Stimulated activated CD4-positive, alpha-beta T cell treated with anti-CD3 and anti-CD28 coated beads, Interleukin-2, amount 100 ng/mL, for 4 hours (primary cell): Measurements from ENCODE around the gene CHCHD6.
"Not testable (repeated sequence)": the region's sequence is repeated elsewhere in the genome, so short reads cannot be mapped to it uniquely, and the experiment has no call there.

ENCODE experiments used
- DNase-seq: peaks from one replicate; pipeline ENCODE4 v3.0.0-alpha.2; 2020; ENCODE audit warnings: low read depth

Gene CHCHD6

DNA sequence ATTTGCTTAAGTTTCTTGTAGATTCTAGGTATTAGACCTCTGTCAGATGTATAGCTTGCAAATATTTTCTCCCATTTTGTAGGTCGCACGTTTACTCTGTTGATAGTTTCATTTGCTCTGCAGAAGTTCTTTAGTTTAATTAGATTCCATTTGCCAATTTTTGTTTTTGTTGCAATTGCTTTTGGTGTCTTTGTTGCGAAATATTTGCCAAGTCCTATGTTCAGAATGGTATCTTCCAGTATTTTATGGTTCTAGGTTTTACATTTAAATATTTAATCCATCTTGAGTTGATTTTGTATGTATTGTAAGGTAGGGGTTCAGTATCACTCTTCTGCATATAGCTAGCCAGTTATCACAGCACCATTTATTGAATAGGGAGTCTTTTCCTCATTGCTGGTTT, 64.9 kb downstream of the CHCHD6 start:
- DNase-seq = no peak

DNA sequence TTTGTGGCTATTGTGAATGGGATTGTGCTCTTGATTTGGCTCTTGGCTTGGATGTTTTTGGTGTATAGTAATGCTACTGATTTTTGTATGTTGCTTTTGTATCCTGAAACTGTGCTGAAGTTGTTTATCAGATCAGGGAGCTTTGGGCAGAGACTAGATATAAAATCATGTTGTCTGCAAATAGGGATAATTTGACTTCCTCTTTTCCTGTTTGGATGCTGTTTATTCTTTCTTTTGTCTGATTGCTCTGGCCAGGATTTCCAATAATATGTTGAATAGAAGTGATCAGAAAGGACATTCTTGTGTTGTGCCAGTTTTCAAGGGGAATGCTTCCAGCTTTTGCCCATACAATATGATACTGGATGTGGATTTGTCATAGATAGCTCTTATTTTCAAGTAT, 66.1 kb downstream of the CHCHD6 start:
- no peak for DNase-seq

DNA sequence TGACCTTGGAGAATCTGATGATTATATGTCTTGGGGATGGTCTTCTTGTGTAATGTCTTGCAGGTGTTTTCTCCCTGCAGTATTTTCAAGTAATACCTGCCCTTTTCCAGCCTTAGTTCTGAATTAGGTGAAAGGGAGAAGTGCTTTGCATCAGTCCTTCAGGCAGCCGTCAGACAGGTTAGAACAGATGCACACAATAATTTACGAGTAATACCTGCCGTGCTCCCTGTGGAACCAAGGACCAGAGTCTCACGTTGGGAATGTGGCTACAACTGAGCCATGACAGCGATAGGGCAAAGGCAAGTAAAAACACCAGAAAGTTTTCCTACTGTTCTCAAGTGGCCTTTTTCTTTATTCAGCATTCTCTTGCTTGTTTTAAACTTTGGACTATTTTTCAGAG, 69.1 kb downstream of the CHCHD6 start:
- no peak for DNase-seq

DNA sequence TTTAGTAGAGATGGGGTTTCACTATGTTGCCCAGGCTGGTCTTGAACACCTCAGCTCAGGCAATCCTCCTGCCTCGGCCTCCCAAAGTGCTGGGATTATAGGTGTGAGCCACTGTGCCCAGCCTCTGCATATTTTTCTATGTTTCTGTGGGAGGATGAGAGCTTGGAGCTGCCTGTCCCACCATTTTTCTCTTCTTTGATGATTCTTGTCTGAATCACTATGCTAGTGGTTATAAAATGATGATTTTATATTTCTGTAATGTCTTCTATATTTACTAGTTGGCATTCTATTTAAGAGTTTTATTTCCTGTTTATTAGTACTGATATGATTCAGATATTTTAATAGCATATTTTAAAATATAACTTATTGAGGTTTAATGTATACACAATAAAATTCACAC, 69.7 kb downstream of the CHCHD6 start:
- no peak for DNase-seq

DNA sequence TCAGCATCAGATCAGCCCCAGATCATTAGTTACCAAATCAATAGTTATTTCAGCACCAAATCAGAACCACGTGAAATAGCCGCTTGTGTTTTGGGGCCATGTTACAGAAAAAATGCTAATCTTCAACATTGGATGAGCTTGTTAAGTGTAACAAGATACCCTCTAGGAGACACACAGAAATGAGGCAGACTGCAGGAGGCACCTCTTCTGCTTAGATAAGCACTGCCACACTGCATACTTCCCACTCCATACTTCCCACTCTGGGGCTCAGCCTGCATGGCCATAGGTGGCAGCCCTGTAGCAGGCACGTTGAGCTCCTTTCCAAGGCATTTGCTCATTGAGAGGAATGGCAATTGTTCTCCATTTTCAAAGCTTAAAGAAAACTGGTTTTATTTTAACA, 73.3 kb downstream of the CHCHD6 start:
- no peak for DNase-seq

DNA sequence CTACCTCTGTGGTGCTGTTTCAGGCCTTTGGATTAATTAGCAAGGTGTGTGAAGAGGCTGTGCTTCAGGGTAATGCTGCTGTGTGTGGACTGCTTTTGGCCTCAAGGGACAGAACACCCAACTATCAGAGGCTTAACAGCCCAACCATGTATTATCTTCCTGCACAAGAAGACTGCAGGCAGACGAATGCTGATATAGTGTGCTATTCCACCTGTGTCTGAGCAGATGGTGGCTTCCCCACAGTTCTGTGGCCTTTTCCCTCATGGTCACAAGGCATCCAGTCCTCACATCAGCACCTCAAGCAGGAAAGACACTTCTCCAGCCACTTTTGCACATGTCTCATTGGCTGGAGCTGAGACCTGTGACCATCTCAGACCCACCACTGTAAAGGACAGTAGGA, 76.6 kb downstream of the CHCHD6 start:
- no peak for DNase-seq

DNA sequence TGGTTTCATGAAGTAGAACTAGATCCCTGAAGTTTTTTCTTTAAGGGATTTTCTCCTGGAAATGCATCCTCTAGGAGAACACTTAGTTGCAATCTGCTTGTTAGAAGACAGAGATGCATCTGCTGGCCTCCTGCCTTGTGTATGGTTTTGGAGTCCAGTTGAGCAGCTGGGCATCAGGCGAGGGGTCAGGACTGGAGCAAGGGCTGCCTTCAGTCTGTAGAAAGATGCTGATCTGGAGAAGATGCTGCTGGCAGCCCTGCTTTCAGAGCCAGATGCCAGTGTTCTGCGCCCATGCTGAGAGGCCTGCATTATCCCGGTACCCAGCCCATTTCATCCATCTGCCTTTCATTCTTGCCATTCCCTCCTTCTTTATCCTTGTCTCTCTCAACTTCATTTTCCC, 77.4 kb downstream of the CHCHD6 start:
- DNase-seq = no peak

DNA sequence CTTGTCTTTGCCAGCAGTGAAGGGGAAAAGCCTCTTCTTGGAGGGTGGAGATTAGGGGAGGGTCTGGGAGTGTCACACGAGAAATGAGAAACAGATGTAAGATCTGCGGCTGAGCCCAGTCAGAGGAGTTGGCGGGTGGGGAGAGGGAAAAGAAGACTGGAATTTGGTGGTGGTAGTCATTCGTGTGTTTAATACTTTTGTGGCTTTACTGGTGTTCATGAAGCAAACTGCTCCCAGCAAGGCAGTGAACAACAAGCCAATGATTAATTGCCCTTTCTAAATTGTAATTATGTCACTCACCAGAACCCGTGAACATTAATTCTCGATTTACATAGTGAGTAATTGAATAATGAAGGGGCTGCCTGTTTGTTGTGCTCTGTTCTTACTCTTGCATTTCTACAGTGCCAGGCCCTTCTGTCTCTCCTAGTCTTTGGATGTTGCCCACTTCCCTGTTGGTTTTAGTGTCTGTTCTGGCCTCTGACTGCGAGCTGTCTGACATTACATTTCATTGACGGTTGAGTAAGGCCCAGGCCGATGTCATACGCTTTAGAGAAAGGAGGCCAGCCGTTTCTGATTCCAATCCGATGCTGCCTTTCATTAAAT, 78.0 kb downstream of the CHCHD6 start:
- DNase-seq = no peak

DNA sequence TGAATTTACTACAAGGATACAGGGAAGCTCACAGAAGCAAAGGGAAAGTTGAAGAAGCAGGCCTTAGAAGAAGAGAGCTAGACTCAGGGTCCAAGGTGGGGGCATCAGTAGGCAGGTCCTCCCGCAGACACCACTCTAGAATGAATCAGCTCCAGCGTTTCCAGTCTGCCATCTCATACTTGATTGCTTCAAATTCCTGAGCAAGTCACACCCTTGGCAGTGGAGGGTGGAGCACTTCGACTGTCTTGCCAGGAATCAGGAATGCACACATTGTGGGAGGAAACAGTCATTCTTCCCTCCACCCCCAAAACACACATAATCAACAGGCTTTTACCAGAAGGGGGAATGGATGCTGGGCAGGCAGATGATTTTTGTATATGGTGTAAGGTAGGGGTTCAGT, 78.5 kb downstream of the CHCHD6 start:
- DNase-seq = no peak

DNA sequence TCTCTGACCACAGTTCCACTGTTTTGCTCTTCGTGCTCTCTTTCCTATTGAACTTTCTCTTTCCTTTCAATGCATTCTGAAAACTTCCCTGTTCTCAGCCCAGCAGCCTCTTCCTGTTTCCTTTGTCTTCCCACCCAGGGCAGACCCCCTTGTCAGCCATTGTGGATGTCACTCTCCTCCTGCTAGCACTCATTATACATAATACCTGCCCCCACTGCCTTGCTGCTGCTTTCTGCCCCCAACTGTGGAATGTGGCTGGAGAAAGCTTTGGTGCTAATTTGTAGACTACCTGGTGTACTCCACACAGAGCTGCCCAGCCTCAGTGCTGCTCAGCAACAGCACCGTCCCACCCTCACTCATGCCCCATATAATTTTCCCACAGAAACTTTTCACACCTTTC, 80.2 kb downstream of the CHCHD6 start:
- no peak for DNase-seq

DNA sequence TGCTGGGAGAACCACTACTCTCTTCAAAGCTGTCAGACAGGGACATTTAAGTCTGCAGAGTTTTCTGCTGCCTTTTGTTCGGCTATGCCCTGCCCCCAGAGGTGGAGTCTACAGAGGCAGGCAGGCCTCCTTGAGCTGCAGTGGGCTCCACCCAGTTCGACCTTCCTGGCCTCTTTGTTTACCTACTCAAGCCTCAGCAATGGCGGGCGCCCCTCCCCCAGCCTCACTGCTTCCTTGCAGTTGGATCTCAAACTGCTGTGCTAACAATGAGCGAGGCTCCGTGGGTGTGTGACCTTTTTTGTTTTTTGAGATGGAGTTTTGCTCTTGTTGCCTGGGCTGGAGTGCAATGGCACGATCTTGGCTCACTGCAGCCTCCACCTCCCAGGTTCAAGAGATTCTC, 87.3 kb downstream of the CHCHD6 start:
- DNase-seq = not testable (repeated sequence)

DNA sequence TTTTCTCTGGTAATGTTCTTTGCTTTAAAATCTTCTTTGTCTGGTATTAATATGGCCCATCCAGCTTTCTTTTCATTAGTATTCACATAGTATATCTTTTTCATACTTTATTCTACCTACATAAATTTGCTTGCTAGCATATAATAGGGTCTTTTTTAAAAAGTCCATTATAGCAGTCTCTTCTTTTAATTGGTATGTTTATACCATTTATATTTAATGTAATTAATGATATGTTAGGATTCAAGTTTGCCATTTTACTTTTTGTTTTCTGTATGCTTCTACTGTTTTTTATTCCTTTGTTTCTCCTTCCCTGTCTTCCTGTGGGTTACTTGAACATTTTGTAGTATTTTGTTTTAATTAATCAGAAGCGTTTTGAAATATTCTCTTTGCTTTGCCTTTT, 89.0 kb downstream of the CHCHD6 start:
- no peak for DNase-seq

DNA sequence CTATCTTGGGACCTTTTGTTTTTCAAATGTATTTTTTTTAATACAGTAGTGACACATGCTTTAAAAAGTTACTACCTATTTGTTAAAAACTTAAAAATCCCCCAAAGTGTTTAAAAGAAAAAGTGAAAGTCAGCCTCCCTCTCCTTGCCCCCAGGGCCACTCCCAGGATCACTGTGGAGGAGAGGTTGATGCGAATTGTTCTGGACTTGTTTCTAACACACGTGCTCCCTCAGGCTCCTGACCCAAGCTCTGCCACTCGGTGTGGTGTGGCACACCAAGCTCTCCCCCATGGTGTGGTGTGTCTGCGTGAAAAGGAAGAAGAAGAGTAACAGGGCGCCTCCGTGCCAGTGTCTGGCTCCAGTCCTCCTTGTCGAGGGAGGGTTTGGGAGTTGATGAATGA, 93.5 kb downstream of the CHCHD6 start:
- DNase-seq = no peak

DNA sequence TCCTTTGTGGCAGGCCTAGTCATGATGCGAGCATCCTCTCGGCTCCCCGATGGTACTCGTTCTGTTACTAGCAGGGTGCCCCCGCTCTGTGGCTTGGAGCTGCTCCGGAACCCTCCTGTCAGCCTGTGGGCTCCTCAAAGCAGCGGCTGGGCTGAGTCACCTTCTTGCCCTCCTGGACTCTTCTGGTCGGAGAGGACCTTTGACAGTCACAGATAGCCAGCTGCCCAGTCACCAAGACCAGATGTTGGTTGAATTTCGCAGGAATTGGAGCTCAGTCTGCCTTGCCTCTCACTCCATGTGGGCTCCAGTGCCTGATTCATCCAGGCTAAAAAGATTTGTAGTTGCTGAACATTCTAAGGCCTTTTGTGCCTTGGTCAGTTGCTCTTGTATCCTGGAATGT, 94.5 kb downstream of the CHCHD6 start:
- no peak for DNase-seq

DNA sequence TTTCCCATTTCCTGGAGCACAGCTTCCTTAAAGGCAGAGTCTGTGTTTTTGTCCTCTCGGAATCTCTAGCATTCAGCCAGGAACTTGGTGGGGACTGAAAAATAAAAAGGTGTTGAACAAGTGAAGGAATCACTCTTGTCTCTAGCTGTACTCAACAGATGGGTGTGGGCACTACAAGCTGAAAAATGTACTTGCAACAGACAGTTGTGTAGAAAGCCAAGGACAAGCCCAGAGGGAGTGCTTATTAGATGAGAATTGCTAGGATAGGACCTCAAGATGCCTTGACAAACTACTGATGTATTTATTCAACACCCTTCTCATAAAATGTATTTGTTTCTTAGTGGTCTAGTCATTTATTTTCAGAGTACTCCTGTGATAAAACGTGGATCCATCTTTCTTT, 95.1 kb downstream of the CHCHD6 start:
- no peak for DNase-seq

DNA sequence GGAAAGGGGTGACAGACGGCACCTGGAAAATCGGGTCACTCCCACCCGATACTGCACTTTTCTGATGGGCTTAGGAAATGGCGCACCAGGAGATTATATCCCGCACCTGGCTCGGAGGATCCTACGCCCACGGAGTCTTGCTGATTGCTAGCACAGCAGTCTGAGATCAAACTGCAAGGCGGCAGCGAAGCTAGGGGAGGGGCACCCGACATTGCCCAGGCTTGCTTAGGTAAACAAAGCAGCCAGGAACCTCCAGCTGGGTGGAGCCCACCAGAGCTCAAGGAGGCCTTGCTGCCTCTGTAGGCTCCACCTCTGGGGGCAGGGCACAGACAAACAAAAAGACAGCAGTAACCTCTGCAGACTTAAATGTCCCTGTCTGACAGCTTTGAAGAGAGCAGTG, 97.3 kb downstream of the CHCHD6 start:
- not testable (repeated sequence) for DNase-seq

DNA sequence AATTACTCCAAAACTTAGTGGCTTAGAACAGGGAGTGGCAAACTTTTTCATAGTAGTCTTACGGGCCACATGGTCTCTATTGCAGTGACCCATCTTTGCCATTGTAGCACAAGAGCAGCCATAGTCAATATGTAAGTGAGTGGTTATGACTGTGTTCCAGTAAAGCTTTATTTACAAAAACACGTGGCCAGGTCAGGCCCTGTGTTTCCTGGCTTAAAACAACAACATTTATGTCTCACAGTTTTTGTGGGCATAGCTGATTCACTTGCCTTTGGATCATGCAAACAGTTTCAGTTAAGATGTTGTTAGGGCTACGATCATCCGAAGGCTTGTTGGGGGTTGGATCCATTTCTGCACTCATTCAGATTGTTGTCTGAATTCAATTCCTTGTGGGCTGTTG, 103.8 kb downstream of the CHCHD6 start:
- DNase-seq = no peak

DNA sequence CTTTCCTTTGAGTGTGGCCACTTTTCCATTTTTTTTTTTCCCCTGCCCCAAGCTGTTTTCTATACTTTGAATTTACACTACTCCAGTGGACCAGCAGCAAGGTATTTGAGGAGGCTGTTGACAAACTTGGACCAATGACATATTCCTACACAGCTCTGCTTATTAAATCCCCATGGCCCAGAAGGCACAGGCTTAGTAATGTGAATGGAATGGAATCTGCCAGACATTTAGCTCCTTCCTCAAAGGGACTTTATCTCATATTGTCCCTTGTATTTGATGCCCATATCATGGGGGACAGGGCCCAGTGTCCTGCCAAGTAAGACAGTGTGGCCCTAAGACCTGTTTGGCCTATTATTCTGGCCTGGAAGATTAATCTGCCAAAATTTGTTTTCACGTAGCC, 107.5 kb downstream of the CHCHD6 start:
- DNase-seq = no peak

DNA sequence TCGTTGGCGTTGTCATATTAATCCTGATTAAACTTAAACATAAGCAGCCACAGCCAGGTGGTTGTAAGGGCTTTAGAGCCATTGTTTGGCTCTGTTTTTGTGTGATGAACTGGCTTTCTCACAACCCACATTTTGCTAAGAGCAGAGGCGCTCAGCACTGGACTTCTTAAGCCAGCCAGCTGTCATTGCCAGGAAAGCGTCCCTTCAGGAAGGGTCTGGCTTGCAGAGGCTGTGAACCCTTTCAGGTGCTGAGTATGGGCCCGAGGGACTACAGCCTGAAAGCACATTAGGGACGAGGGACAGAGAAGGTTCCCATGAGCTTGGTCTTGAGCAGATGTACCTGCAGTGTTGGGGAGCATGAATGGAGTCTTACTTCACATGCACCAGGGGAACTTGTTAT, 112.3 kb downstream of the CHCHD6 start:
- no peak for DNase-seq

DNA sequence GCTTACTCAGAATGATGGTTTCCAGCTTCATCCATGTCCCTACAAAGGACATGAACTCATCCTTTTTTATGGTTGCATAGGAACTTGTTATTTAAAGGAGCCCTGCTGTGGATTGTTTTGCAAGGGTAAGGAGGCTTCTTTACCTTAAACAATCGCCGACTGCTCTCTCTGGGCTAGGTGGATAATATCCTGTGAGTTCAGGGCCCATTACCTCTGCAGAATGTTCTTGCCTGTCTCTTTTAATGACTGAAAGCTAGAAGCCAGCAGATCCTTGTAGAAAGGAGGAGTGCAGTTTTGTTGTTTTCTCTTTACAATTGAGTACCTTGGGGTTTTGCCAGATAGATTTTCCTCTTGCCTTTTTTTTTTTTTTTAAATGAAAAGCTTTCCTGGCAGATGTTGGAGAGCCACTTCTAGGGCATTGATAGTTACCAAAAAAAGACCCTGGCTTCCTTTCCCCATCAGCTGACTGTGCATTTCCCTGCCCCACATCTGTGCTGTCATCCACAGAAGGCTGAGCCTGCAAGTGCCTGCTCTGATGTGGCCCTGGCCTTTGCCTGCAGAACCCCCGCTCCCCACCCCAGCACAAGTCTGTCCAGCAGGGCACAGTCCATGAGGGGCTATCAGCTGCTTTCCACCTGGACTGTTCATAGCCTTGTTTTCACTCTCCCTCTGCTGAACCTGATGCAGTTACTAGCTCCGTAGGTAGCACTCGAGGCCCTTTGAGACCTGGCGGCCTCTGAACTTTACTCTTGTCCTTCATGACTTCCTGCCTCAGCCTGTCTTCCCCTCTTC, 113.1 kb downstream of the CHCHD6 start:
- no peak for DNase-seq

DNA sequence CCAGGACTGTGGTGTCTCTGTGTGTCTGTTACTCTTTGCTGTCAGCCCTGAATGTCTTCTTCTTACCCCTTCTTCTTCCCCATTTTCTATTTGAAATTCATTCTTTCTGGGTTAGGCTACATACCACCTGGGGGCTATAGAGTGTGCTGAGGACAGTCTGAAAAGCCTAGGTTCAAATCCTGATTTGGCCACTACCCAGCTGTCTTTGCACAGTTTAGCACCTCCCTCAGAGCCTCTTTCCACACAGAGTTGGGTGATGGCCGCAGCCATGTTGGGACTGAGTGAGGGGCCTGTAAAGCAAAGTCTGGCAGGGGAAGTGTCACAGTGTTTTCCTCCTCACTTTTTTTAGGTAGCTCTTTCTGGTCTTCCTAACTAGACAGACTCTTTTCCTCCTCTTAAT, 113.7 kb downstream of the CHCHD6 start:
- no peak for DNase-seq

DNA sequence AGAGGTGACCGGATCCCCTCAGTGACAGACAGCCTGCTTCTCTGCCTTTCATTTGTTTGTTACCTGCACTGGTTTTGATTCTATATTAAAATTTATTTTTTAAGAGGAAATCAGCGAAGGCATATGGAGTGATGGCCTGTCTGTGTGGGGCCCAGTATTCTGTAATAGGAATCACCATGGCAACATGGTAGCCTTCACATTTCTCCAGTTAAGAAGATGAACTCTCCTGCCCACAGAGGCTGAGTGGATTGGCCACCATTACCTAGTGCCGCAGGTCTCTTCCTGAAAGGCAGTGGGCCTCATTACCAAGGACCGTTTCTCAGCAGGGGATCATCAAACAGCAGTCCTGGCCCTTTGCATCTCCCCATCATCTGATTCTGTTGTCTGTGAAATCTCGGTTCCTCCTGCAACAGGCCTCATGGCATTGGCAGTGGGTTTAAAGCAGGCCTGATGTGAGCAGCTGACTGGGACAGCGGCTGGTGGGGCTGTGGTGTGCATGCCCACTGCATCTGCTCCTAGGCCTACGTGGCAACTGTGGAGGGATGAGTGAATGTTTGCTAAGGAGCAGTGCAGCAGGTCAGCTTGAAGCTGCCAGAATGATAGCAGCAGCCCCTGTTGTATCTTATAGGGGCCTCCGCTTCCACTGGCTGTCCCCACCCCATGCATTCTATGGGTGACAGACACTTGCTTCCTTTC, 114.5 kb downstream of the CHCHD6 start:
- no peak for DNase-seq

DNA sequence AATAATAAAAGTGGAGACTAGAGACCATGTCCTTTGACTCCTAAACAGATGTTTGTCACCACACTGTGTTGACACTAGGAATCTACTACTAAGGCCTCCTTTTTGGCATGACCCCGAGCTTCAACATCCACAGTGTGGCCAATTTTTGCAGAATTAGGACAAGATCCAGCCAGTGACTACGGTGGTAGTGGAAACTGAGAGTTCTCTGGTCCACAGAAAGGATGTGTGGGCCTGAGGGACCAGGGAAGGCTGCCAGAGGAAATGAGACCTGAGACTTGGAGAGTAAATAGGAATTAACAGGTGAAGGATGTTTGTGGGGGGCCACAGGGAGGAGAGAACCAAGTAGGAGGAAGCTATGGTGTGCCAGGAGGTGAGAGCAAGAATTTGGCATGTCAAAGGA, 122.7 kb downstream of the CHCHD6 start:
- no peak for DNase-seq

DNA sequence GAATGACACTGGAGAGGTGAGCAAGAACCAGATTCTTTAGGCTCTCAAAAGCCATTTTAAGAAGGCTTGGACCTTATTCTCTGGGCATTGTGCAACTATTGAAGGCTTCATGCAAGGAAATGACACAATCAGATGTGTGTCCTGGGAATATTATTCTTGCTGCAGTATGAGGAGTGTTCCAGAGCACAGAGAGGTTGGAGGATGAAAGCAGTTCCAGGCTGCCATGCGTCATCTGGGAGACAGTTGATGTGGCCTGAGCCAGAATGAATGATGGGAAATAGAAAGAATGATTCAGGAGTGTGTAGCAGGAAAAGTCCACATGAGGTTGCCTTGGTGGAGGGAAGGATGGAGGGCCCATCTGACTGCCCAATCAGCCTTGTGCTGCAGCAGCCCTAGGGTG, 123.1 kb downstream of the CHCHD6 start:
- no peak for DNase-seq
